HG03575 (cell line): ENCODE results near the gene LRP1.

Source experiments
- ATAC-seq: cut with Tn5 transposase; IDR thresholded peaks from one replicate; pipeline ENCODE4 v1.9.1; 2021; ENCODE audit not compliant: unreplicated experiment, insufficient number of reproducible peaks, low FRiP score; ENCODE audit errors: extremely low read depth

The LRP1 gene

DNA sequence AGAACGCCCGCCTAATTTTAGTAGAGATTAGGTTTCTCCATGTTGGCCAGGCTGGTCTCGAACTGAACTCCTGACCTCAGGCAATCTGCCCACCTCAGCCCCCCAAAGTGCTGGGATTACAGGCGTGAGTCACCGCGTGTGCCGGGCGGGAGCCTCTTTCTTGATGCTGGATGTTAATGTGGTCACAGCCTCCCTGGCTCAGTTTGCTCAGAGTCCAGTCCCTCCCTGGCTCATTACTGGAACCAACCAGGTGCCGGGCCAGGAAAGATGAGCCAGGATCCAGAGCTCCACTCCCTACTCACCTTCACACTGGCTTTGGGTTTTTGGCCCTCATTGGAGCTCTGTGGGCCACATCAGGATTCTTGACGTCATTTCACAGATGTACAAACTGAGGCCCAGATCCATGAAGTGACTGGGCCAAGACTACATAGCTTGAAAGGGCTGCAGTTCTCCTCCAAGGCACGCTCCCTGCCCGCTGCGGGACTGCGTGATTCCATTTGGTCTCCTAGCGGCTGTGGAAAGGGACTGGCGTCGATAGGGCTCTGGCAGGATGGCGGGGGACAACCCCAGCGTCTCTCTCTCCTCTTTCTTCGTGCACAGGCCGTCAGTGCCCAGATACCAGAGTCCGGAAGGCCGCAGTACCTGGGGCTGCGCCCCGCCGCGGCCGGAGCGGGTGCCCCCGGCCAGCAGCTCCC lies 96.1 kb downstream of the LRP1 start:
- no peak for ATAC-seq

DNA sequence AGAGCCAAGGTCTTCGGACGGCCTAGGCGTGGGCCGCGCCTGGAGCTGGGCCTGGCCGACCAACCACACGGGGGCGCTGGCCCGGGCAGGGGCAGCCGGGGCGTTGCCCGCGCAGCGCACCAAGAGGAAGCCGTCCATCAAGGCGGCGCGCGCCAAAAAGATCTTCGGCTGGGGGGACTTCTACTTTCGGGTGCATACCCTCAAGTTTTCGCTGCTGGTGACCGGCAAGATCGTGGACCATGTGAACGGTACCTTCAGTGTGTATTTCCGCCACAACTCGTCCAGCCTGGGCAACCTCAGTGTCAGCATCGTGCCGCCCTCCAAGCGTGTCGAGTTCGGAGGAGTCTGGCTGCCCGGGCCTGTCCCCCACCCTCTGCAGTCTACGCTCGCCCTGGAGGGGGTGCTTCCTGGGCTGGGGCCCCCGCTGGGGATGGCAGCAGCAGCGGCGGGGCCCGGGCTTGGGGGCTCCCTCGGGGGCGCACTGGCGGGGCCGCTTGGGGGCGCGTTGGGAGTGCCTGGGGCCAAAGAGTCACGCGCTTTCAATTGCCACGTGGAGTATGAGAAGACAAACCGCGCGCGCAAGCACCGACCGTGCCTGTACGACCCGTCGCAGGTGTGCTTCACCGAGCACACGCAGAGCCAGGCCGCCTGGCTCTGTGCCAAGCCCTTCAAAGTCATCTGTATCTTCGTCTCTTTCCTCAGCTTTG lies 96.8 kb downstream of the LRP1 start:
- ATAC-seq, result no peak

DNA sequence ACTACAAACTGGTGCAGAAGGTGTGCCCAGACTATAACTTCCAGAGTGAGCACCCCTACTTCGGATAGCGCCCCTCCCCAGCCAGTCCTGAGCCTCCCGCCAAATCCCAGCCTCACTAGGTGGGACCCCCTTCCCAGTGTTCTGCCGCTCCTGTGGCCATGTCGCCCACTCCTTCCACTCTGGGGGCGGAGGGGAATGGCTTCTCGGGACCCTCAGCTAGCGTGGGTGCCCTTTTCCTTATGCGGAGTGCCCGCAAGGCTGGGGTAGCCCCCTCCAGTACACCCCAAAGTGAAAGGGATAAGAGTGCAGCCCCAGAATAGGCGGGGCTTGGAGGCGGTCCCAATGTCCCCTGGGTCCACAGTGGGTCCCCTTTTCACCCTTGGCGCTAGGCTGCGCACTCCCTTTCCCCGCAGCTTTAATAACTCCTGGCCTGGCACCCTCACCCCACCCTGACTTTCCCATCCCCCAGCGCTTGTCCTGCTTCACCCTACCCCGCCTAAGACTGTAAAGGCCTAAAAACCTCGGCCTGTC lies 97.5 kb downstream of the LRP1 start:
- ATAC-seq, result no peak

DNA sequence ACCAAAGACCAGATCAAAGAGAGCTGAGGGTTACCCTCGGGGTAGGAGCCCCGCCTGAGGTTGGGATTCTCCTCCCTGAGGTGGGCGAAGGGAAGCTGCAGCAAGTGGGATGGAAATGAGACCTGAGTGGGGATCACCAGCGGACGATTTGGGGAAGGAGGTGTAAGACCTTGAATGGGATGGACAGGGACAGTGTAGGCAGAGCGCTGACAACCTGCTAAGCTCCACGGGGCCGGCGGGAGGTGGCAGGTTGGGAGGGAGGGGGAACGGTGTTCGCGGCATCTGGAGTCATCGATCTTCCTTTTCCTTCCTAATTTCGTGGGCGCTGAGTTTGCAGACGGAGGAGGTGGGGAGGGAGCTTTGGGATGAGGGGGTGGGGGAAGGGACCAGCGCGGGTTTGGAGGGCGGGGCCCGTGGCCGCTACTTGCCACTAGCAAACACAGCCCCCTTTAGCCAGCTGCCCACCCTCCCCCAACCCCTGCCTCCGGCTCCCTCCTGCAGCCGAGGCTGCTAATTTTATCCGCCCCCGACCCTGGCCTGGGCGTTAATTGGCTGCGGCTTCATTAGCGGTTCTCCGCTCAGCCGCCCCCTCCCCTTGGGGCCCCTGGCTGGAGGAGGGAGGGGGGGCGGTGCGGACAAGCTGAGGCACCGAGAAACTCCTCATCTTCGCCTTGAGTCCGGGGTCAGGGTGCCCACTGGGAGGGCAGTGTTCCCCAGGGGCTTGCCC lies 98.5 kb downstream of the LRP1 start:
- ATAC-seq, result no peak

DNA sequence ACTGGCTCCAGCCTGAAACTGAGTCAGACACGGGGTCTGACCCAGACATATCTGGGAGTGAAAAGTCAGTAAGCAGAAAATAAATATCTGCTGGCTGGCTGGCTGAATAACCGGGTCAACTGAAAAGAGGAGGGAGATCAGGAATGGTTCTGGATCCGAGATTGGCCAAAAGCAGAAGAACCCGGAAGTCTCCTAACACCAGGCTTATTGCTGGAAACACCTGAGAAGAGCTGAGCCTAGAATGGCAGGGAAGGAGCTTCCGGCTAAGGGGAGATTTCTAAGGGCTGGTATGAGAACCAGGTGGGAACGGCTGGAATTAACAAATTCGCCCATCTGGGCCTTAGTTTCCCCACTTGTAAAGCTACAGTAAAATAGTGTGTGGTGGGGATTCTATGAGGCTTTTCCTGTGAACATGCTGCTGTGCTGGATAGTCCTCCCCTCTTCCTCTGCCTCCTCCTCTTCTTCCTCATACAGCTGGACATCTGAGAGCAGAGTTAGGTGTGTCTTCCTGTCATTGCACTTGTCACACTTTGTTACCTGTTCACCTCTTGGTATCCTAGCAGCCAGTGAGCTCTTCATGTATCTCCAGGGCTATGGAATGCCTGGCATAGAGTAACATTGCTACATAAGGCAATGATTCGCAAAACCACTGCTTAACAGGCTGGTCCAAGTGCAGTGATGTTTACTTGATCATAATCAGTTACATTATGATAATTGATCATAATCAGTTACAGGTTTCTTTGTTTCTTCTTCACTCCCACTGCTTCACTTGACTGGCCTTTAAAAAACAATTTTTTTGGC lies 99.2 kb downstream of the LRP1 start:
- ATAC-seq, result no peak

DNA sequence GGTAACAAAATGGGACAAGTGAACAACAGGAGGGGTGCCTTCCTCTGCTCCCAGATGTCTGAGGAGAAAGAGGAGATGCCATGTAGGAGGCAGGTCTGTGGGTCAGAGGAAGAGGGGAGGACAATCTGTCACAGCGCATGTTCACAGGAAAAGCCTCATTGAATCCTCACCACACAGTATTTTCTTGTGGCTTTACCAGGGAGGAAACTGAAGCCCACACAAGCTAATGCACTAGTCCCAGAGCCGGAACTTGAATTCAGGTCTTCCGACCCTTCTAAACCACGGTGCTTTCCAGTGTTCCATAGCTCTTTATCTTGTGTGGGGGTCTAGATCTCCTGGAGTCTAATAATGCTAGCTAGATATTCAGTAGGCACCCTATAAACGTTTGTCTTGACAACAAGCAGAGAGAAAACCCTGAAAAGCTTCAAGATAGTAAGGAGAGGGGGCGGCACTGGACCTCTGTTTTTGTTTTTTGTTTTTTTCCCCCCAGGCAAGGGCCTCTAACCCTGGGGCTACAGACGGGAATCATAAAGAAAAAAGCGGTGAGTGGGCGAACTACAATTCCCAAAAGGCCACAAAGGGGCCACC lies 100.9 kb downstream of the LRP1 start:
- no peak for ATAC-seq

DNA sequence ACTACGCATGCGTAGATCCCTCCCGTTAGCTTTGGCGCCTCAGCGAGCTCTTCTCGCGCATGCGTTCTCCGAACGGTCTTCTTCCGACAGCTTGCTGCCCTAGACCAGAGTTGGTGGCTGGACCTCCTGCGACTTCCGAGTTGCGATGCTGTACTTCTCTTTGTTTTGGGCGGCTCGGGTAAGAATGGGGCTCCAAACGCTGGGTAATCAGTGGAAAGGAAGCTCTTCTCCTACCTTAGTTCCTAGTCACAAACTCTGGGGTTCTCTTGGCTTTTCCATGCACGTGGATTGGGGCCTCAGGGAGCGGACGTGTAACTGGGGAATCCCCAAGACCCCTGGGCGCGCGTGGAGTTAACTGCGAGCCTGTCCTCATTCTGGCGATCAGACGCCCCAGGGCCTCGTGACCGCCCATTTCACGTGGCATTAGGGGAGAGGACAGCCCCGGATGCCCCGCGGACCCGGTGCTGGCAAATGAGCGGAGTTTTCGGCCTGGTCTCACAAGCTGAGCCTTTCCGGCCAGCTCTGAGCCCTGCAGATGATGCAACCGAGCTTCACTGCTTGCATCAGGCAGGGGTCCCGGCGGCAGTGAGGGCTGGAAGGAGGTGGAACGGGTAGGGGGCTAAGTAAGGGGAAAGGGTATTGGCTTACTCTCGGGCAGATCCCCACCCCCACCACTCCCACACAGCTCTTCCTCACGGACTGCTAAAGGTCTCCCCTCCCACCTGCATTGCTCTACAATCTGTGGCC lies 101.5 kb downstream of the LRP1 start, which contains the start of gene SHMT2:
TSS of gene SHMT2 (plus strand) at position 78 of the 747 bp plus-strand sequence. CDS start at position 146, 68 bp downstream.
- ATAC-seq, result no peak

DNA sequence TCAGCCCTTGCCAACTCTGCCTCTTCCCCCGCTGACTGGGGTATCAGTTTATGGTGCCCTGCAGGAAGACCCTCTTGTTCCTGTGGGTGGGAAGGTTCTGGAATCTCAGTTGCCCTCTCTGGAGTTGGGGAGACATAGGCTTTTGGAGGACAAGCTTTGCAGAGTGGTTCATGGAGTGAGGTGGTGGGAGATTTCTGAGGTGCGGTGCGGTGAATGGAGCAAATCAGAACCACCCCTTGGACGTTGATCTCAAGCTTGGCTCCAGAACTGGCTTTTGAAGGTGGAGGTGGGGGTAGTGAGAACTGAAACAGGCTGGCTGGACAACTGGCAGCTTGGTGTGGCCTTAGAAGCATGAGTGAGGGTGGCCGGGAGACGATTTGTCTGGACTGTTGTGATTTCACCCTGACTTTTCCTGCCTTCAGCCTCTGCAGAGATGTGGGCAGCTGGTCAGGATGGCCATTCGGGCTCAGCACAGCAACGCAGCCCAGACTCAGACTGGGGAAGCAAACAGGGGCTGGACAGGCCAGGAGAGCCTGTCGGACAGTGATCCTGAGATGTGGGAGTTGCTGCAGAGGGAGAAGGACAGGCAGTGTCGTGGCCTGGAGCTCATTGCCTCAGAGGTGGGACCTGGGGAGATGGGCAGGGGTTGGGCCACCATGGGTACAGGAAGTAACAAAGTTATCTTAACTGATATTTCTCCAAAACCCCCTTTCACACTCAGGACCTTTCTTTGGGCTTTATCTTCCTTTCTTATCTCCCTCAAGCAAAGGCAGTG lies 102.3 kb downstream of the LRP1 start:
- ATAC-seq, result no peak

DNA sequence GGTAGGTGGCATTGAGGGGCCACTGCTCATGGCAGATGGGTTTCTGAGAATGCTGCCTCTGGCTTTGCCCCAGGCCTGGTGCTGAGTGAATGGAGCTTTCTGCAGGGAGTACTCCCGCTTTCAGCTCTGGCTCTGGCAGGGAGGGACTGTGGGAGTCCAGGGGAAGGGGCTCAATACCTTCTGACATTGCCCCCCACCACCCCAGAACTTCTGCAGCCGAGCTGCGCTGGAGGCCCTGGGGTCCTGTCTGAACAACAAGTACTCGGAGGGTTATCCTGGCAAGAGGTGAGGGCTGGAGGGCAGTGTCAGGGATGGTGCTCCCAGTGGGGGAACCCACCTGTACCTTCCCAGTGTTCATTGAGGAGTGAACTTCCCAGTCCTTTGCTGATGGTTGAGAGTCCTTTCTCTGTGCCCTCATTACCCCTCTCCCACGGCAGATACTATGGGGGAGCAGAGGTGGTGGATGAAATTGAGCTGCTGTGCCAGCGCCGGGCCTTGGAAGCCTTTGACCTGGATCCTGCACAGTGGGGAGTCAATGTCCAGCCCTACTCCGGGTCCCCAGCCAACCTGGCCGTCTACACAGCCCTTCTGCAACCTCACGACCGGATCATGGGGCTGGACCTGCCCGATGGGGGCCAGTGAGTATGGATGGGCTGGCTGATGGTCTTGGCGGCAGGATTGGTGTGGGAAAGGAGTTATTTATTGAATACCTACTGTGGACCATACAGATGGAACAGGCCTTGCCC lies 103.2 kb downstream of the LRP1 start:
- ATAC-seq, result no peak

DNA sequence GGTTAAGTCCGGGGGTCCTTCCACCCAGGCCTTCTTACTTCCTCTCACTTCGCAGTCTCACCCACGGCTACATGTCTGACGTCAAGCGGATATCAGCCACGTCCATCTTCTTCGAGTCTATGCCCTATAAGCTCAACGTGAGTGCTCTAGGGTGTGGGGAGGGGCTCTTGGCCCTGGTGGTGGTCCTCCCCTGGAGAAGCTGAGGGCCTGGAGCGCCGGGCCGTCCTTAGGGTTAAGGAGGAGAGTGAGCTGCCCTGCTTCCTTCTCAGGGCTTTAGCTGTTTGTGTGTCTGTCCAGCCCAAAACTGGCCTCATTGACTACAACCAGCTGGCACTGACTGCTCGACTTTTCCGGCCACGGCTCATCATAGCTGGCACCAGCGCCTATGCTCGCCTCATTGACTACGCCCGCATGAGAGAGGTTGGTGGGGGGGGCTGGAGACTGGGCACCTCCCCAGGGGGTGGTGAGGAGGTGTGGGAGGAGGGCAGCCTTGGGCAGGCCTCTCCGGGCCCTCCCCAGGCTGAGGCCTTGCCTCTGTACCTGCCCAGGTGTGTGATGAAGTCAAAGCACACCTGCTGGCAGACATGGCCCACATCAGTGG lies 104.0 kb downstream of the LRP1 start:
- no peak for ATAC-seq

DNA sequence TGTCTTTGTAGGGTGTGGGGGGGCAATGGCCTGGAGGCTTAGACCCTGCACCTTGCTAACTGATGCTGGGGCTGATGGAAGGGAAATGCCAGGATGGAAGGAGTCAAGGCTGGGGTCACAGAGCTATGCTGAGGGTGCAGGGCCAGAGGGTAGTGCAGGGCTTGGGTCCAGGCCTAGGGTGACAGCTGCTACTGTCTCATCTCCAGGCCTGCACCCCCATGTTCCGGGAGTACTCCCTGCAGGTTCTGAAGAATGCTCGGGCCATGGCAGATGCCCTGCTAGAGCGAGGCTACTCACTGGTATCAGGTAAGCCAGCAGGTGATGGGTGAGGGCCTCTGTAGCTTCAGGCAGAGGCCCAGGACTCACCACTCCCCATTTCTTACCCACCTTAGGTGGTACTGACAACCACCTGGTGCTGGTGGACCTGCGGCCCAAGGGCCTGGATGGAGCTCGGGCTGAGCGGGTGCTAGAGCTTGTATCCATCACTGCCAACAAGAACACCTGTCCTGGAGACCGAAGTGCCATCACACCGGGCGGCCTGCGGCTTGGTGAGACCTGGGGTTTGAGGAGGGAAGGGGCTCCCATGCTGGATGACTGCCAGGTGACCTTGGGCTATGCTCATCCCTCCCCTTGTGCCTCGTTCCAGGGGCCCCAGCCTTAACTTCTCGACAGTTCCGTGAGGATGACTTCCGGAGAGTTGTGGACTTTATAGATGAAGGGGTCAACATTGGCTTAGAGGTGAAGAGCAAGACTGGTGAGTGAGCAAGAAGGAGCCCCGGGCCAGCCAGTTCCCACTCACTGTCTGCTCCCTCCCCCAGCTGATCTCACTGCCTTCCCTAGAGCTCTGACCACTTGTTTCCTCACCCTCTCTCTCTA lies 105.3 kb downstream of the LRP1 start:
- no peak for ATAC-seq

DNA sequence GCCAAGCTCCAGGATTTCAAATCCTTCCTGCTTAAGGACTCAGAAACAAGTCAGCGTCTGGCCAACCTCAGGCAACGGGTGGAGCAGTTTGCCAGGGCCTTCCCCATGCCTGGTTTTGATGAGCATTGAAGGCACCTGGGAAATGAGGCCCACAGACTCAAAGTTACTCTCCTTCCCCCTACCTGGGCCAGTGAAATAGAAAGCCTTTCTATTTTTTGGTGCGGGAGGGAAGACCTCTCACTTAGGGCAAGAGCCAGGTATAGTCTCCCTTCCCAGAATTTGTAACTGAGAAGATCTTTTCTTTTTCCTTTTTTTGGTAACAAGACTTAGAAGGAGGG lies 105.9 kb downstream of the LRP1 start:
- ATAC-seq, result no peak

DNA sequence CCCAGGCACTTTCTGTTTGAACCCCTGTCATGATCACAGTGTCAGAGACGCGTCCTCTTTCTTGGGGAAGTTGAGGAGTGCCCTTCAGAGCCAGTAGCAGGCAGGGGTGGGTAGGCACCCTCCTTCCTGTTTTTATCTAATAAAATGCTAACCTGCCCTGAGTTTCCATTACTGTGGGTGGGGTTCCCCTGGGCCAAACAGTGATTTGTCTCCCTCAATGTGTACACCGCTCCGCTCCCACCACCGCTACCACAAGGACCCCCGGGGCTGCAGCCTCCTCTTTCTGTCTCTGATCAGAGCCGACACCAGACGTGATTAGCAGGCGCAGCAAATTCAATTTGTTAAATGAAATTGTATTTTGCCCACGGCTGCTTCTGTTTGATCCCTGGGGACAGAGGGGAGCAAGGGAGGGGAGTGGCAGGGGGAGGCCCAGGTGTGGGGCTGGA lies 106.3 kb downstream of the LRP1 start:
- no peak for ATAC-seq

DNA sequence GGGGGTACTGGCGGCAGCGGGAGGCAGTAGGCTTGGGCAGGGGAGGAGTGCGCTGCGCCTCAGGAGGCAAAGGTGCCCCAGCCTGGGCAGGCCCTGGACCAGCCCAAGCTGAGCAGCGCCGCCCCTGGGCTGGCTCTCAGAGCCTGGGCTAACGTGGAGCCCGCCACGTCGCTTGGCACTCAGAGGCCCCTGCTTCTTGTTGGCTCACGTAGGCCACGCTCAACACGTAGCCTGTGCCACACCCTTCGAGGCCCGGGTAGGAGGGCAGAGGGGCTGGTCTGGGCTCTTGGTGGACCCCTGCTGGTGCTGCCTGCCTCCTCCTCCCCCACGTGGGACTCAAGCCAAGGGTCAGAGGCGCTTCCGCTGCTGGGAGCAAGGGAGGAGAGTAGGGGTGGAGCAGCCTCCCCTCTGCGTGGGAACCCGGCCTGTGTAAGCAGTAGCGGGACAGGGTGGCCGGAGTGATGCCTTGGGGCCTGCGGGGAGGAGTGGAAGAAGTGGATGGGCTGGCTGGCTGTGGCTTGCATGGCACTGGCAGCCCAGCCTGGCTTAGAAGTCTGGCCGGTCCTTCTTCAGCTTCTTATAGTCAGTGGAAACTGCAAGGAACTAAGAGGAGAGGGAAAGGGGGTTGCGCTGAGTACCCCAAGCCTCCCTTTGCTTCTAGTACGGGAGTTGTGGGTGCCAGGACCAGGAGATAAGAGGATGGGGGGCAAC lies 106.9 kb downstream of the LRP1 start:
- ATAC-seq, result no peak

DNA sequence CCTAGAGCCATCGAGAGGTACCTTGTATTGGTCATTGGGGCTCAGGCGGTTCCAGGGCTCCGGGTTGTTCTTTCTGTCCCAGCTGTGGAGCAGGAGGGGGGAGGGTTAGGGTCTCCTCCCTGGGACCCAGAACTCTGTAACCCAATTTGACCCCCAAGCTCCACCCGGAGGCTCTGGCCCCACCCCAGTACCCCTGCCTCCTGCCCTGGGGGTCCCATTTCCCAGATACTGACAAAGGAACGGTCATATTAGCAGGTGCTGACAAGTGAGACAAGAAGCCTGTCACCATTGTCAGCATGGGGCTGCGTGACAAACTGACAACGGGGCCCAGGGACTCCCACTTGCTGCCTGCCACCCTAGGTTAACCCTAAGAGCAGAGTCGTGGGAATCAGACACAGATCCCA lies 107.4 kb downstream of the LRP1 start:
- ATAC-seq, result no peak
